Natural killer cell treated with Interleukin-12 subunit alpha and Interleukin-12 subunit beta and Interleukin-15 and Interleukin-18, amount 100 ng/mL, for 72 hours (primary cell): Measurements from ENCODE around the gene INTS12. TPM values are rescaled to one million over a fixed set of nuclear protein-coding genes. Genes with fewer than 3 reads are reported as not detected.
A peak's percentile ranks its signal among the peaks of the same experiment; 100 is the strongest.

Source experiments
- ATAC-seq, 2 donors: fragments of 150-1000 bp; cut with Tn5 transposase in 1 of 2; sonication (Bioruptor Pico), chemical (Tn5 transposase) in 1 of 2; 2 replicates each; pipeline ENCODE4 v1.10.0; 2021
- DNase-seq: peaks from one replicate; pipeline ENCODE4 v3.0.0; 2022; ENCODE audit warnings: low spot score
- H3K27ac Mint-ChIP-seq, 2 donors: 1 replicate in 1 of 2; 2 replicates in 1 of 2; pipeline ENCODE4 v1.8.0; 2022; ENCODE audit warnings: mixed read lengths in 2 of 2, mild to moderate bottlenecking in 1 of 2, moderate library complexity in 1 of 2
- H3K27me3 Mint-ChIP-seq, 2 donors: 1 replicate in 1 of 2; 2 replicates in 1 of 2; pipeline ENCODE4 v1.8.0; 2022; ENCODE audit warnings: mixed read lengths in 2 of 2
- H3K36me3 Mint-ChIP-seq: one replicate; pipeline ENCODE4 v1.8.0; 2022; ENCODE audit warnings: mixed read lengths
- H3K4me1 Mint-ChIP-seq, 2 donors: 1 replicate in 1 of 2; 2 replicates in 1 of 2; pipeline ENCODE4 v1.8.0; 2022; ENCODE audit warnings: low read depth in 2 of 2, mixed read lengths in 2 of 2, mild to moderate bottlenecking in 1 of 2
- H3K4me3 Mint-ChIP-seq: one replicate; pipeline ENCODE4 v1.8.0; 2022; ENCODE audit warnings: mixed read lengths
- H3K9me3 Mint-ChIP-seq: 2 replicates; pipeline ENCODE4 v1.8.0; 2022; ENCODE audit warnings: mixed read lengths
- total RNA-seq, 2 donors: library from RNA; stranded (reverse); gene quantifications; one replicate each; pipeline ENCODE4 v1.2.3, GENCODE V29; 2022

The INTS12 gene
- total RNA-seq, 2 donors from 2014 or later = 20.4 to 24.4 TPM

- H3K36me3 Mint-ChIP-seq = no peaks in the 10 kb centered on the region
- no peak overlapping the region for H3K27ac Mint-ChIP-seq
- ATAC-seq (no peak), DNase-seq (no peak)
- H3K27me3 Mint-ChIP-seq = peaks cover 17 to 21% of the 10 kb centered on the region in 2 donors
- H3K9me3 Mint-ChIP-seq = no peaks in the 10 kb centered on the region
- H3K4me3 Mint-ChIP-seq = no peak overlapping the region
- no peaks in the 10 kb centered on the region for H3K4me1 Mint-ChIP-seq
These were observed 41.8 kb downstream of the INTS12 start for GRCh38 chr4:105666693-105667092.

GRCh38 chr4:105662935-105663675 is 45.4 kb downstream of the INTS12 start:
- no peaks in the 10 kb centered on the region for H3K36me3 Mint-ChIP-seq
- no peak for ATAC-seq

GRCh38 chr4:105661028-105661427 is 47.5 kb downstream of the INTS12 start:
- no peak overlapping the region for H3K27ac Mint-ChIP-seq
- DNase-seq = no peak
- peaks cover 17 to 31% of the 10 kb centered on the region in 2 donors for H3K27me3 Mint-ChIP-seq
- no peaks in the 10 kb centered on the region for H3K36me3 Mint-ChIP-seq
- no peak overlapping the region for H3K4me3 Mint-ChIP-seq
- no peaks in the 10 kb centered on the region for H3K9me3 Mint-ChIP-seq
- no peak for ATAC-seq
- H3K4me1 Mint-ChIP-seq = no peaks in the 10 kb centered on the region

More at GRCh38 chr4:105662935-105663675, 45.4 kb downstream of the INTS12 start:
- no peaks in the 10 kb centered on the region for H3K4me1 Mint-ChIP-seq
- peaks cover 17 to 26% of the 10 kb centered on the region in 2 donors for H3K27me3 Mint-ChIP-seq
- DNase-seq = no peak
- no peak overlapping the region for H3K27ac Mint-ChIP-seq
- no peak overlapping the region for H3K4me3 Mint-ChIP-seq
- H3K9me3 Mint-ChIP-seq = no peaks in the 10 kb centered on the region

- Mint-ChIP-seq H3K27me3 (peaks cover 6 to 20% of the 10 kb centered on the region in 2 donors), H3K4me1 (no peaks in the 10 kb centered on the region), H3K36me3 (no peaks in the 10 kb centered on the region), H3K27ac (no peak overlapping the region), H3K4me3 (no peak overlapping the region), H3K9me3 (no peaks in the 10 kb centered on the region)
- DNase-seq = no peak
- peak; percentile 13 to 59 for ATAC-seq
These were observed 49.3 kb downstream of the INTS12 start for GRCh38 chr4:105659190-105659589.

GRCh38 chr4:105657117-105657765 is 51.2 kb downstream of the INTS12 start:
- peaks cover 6 to 16% of the 10 kb centered on the region in 2 donors for H3K27me3 Mint-ChIP-seq
- H3K4me3 Mint-ChIP-seq = no peak overlapping the region
- no peak for DNase-seq
- no peak for ATAC-seq
- no peaks in the 10 kb centered on the region for H3K4me1 Mint-ChIP-seq
- H3K9me3 Mint-ChIP-seq = no peaks in the 10 kb centered on the region
- no peaks in the 10 kb centered on the region for H3K36me3 Mint-ChIP-seq
- H3K27ac Mint-ChIP-seq = no peak overlapping the region

- Mint-ChIP-seq H3K27ac (no peak overlapping the region), H3K4me1 (no peaks in the 10 kb centered on the region), H3K27me3 (peaks cover 10 to 17% of the 10 kb centered on the region in 2 donors), H3K36me3 (no peaks in the 10 kb centered on the region), H3K9me3 (no peaks in the 10 kb centered on the region), H3K4me3 (no peak overlapping the region)
- DNase-seq = no peak
- ATAC-seq = no peak
These were observed 56.1 kb downstream of the INTS12 start for GRCh38 chr4:105652286-105652888.

GRCh38 chr4:105651884-105652283 is 56.6 kb downstream of the INTS12 start:
- H3K36me3 Mint-ChIP-seq = no peaks in the 10 kb centered on the region
- H3K4me3 Mint-ChIP-seq = no peak overlapping the region
- H3K9me3 Mint-ChIP-seq = no peaks in the 10 kb centered on the region
- no peaks in the 10 kb centered on the region for H3K4me1 Mint-ChIP-seq
- H3K27ac Mint-ChIP-seq = no peak overlapping the region
- ATAC-seq = no peak
- H3K27me3 Mint-ChIP-seq = peaks cover 10 to 18% of the 10 kb centered on the region in 2 donors
- DNase-seq = no peak

- peaks cover 11 to 17% of the 10 kb centered on the region in 2 donors for H3K27me3 Mint-ChIP-seq
- no peak for DNase-seq
- H3K36me3 Mint-ChIP-seq = no peaks in the 10 kb centered on the region
- no peak for ATAC-seq
- no peak overlapping the region for H3K27ac Mint-ChIP-seq
- no peaks in the 10 kb centered on the region for H3K9me3 Mint-ChIP-seq
- H3K4me1 Mint-ChIP-seq = no peaks in the 10 kb centered on the region
- no peak overlapping the region for H3K4me3 Mint-ChIP-seq
These were observed 58.3 kb downstream of the INTS12 start for GRCh38 chr4:105650190-105650589.

GRCh38 chr4:105645440-105645839 is 63.0 kb downstream of the INTS12 start:
- Mint-ChIP-seq H3K36me3 (no peaks in the 10 kb centered on the region), H3K4me1 (no peaks in the 10 kb centered on the region), H3K27me3 (peaks cover 14 to 34% of the 10 kb centered on the region in 2 donors), H3K4me3 (no peak overlapping the region), H3K27ac (no peak overlapping the region), H3K9me3 (no peaks in the 10 kb centered on the region)
- DNase-seq = no peak
- no peak for ATAC-seq

GRCh38 chr4:105644257-105644656 is 64.2 kb downstream of the INTS12 start:
- Mint-ChIP-seq H3K27me3 (peaks cover 17 to 39% of the 10 kb centered on the region in 2 donors), H3K4me1 (no peaks in the 10 kb centered on the region), H3K27ac (no peak overlapping the region), H3K9me3 (no peaks in the 10 kb centered on the region), H3K4me3 (no peak overlapping the region), H3K36me3 (no peaks in the 10 kb centered on the region)
- no peak for DNase-seq
- ATAC-seq = no peak

- H3K9me3 Mint-ChIP-seq = no peaks in the 10 kb centered on the region
- no peak overlapping the region for H3K27ac Mint-ChIP-seq
- DNase-seq = no peak
- no peak overlapping the region for H3K4me3 Mint-ChIP-seq
- no peaks in the 10 kb centered on the region for H3K4me1 Mint-ChIP-seq
- peaks cover 17 to 39% of the 10 kb centered on the region in 2 donors for H3K27me3 Mint-ChIP-seq
- H3K36me3 Mint-ChIP-seq = no peaks in the 10 kb centered on the region
- ATAC-seq = no peak
These were observed 66.6 kb downstream of the INTS12 start for GRCh38 chr4:105641845-105642244.

GRCh38 chr4:105637408-105638176 is 70.9 kb downstream of the INTS12 start:
- no peaks in the 10 kb centered on the region for H3K9me3 Mint-ChIP-seq
- H3K27me3 Mint-ChIP-seq = peaks cover 8 to 33% of the 10 kb centered on the region in 2 donors
- no peaks in the 10 kb centered on the region for H3K36me3 Mint-ChIP-seq
- H3K4me3 Mint-ChIP-seq = no peak overlapping the region
- ATAC-seq (no peak), DNase-seq (no peak)
- H3K4me1 Mint-ChIP-seq = no peaks in the 10 kb centered on the region
- no peak overlapping the region for H3K27ac Mint-ChIP-seq

- DNase-seq (no peak), ATAC-seq (no peak)
- H3K27me3 Mint-ChIP-seq = peaks cover 0 to 12% of the 10 kb centered on the region in 2 donors
- H3K9me3 Mint-ChIP-seq = no peaks in the 10 kb centered on the region
- no peak overlapping the region for H3K27ac Mint-ChIP-seq
- no peaks in the 10 kb centered on the region for H3K4me1 Mint-ChIP-seq
- H3K4me3 Mint-ChIP-seq = no peak overlapping the region
- H3K36me3 Mint-ChIP-seq = no peaks in the 10 kb centered on the region
These were observed 73.9 kb downstream of the INTS12 start for GRCh38 chr4:105634402-105635080.
